CD4-positive, alpha-beta T cell treated with Interleukin-15 for 4 hours (primary cell): ENCODE data around the gene NCOR1.
"Not testable (repeated sequence)": the region's sequence is repeated elsewhere in the genome, so short reads cannot be mapped to it uniquely, and the experiment has no call there.

Experiments
- DNase-seq: peaks from one replicate; pipeline ENCODE4 v3.0.0-alpha.2; 2020; ENCODE audit warnings: low spot score

Gene NCOR1

DNA sequence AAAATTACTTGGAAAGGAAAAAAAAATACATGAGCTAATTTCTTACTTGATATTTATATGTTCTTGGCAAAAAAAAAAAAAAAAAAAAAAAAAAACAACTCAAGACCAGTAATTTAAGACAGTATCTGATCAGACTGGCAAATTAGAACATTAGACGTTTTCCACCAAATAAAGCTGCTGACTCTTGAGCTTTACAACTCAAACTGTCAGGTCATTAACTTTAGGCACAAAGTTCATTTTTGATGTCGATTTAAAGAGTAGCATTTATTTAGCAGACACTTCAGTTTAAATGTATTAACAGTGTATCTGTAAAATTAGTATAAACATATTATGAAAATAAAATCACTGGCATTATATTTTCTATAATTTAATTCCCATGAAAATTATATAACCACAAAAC lies 66.7 kb downstream of the NCOR1 start:
- no peak for DNase-seq

DNA sequence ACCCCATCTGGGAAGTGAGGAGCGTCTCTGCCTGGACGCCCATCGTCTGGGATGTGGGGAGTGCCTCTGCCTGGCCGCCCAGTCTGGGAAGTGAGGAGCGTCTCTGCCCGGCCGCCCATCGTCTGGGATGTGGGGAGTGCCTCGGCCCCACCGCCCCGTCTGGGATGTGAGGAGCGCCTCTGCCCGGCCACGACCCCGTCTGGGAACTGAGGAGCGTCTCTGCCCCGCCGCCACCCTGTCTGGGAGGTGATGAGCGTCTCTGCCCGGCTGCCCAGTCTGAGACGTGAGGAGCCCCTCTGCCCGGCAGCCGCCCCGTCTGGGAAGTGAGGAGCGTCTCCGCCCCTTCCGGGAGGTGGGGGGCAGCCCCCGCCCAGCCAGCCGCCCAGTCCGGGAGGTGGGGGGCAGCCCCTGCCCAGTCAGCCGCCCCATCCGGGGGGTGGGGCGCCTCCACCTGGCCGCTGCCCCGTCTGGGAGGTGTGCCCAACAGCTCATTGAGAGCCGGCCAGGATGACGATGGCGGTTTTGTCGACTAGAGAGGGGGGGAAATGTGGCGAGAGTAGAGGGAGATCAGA lies 69.9 kb downstream of the NCOR1 start:
- DNase-seq: not testable (repeated sequence)

GRCh38 chr17:16141685-16142084 lies 73.6 kb downstream of the NCOR1 start:
- no peak for DNase-seq

DNA sequence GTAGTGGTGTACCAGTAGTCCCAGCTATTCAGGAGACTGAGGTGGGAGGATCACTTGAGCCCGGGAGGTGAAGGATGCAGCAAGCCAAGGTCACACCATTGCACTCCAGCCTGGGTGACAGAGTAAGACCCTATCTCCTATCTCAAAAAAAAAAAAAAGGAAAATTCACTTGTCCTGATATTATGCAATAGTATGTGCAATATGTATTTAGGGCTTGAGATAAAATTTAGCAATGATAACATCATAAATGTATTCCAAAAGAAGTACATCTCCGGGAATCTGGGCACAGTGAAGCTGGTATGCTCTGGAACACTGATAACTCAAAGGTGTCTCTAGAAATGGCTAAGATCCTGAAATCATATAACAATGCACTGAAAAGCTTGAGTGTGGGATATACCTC lies 74.5 kb downstream of the NCOR1 start:
- DNase-seq: no peak

DNA sequence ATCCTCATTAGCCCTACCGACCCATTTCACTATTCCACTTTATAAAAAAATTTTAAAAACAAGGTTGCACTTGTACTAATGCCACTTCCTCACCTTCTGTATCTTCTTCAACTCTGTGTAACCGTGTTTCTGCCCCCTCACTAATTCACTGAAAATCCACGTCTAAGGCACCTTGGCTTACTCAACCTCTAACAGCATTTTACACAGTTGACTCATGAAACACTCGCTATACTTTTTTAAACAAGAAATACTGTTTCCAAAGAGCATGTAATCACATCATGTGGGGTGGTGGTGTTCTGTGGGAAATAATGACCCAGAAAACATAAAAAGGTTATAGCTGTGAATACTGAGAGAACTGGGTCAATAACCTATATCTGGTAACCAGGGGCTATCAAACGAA lies 79.9 kb downstream of the NCOR1 start:
- DNase-seq: no peak

DNA sequence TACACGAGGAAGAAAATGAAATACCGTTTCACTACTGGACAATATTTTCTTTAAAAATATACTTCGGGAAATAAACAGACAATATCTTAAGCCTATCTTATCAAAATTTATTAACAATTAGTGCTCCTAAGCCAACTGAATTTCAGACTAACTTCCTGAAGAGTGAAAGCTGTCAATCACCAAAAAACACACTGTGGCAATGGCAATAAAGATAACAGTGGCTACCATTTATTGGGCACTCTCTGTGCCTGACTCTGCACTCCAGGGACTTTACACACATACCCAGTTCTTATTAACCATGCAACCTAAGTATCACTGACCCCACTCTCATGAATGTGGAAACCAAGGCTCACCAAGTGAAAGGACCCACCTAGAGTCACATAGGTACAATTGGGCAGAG lies 83.7 kb downstream of the NCOR1 start:
- no peak for DNase-seq

GRCh38 chr17:16129441-16130205 lies 85.7 kb downstream of the NCOR1 start:
- DNase-seq: no peak

- DNase-seq: no peak
These were observed 91.8 kb downstream of the NCOR1 start for GRCh38 chr17:16123531-16123930.

DNA sequence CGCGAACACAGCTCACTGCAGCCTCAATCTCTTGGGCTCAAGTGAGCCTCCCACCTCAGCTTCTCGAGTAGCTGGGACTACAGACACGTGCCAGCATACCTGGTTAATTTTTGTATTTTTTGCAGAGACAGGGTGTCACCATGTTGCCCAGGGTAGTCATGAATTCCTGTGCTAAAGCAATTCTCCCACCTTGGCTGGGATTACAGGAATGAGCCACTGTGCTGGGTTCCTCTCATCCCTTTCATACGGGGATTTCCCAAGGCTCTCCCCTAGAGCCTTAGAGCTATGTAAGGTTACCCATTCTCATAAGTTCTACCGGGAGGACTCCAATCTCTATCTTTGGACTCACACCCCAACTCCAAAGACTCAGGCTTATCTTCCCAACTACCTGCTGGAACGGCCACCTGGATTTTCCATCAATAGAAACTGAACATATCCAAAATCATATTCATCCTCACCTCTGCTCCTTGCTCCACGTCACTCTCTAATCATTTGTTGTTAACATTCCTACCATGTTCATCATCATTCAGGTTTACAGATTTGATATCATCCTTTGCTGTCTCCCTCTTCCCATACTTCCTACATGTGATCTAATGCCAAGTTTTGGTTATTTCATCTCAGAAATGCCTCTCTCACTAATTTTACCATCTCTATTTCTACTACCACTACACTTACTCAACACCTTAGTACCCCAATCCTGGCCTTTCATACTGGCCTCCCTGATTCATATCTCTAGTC lies 92.5 kb downstream of the NCOR1 start:
- DNase-seq: no peak

DNA sequence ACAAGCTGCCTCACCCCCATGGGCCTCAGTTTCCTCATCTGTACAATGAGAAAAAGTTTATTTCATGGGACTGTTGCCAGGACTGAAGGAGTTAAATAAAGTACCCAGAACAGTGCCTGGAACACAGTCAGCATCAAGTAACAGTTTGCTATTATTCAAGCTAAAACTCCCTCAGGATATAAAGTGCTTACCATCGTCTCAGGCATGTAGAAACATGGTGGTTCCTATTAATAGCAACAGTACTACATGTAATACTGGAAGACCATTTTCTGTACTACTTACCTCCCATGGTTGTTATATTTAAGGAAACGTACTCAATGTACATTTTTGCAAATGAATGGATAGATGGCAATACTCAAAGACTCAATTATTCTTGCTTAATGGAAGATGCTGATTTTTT lies 93.4 kb downstream of the NCOR1 start:
- DNase-seq: no peak

DNA sequence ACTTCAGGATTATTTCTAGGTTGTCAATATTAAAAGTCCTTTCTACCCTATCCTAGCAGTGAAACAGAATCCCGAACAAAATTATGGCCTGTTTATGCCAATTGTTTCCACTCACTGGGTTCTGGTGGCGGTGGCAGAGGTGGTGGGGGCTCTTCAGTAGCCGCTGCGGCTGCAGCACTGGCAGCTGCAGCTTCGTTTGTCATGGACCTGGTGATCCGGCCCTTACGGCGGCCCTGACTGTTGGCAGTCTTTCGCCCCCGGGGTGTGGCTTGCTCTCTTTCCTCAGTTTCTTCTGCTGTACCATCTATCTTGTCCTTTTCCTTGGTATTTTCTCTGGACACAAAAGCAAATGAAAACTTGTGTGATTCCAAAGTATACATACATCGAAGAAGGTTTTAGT lies 94.4 kb downstream of the NCOR1 start:
- no peak for DNase-seq

DNA sequence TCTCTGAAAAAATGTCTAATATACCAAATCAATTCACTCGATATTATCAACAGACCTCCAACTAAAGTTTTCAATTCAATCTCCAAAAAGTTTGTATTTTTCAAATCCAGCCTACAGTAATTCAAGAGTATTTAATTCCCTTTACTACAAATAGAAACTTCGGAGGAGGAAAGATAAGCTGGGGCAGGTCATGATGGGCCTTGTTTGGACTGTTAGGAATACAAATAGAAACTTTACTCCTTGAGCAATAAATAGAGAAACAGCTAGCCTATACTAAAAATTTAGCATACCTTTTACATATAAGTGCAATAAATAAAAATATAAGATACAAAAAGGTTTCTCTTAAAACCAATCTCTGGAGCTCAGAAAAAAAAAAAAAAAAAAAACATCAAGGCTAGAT lies 98.2 kb downstream of the NCOR1 start:
- DNase-seq: no peak

DNA sequence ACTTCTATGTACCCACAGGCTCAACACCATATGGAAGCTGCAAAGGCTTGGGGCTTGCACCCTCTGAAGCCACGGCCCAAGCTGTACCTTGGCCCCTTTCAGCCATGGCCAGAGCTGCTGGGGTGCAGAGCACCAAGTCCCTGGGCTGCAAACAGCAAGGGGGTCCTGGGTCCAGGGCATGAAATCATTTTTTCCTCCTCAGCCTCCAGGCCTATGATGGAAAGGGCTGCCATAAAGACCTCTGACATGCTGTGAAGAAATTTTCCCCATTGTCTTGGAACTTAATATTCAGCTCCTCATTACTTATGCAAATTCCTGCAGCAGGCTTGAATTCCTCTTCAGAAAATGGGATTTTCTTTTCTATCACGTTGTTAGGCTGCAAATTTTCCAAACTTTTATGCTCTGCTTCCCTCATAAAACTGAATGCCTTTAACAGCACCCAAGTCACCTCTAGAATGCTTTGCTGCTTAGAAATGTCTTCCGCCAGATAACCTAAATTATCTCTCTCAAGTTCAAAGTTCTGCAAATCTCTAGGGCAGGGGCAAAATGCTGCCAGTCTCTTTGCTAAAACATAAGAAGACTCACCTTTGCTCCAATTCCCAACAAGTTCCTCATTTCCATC lies 100.1 kb downstream of the NCOR1 start:
- not testable (repeated sequence) for DNase-seq

- no peak for DNase-seq
These were observed 106.5 kb downstream of the NCOR1 start for GRCh38 chr17:16108871-16109270.

DNA sequence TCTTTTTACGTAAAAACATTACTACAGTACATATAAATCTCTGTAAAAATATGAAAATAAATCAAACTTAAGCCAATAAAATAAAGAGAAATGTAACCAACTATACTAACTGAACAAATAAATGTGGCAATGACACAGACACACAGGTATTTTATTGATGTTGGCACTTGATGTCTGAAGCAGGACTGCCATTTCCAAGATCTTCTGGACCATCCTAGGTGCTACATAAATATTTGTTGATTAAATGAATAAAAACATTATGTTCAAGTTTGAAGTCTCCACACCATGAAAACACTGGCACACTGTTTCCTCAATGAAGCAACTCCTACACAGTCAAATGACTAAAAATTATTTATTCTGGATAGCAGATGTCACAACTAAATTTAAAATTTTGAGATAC lies 106.9 kb downstream of the NCOR1 start:
- DNase-seq: no peak

GRCh38 chr17:16107165-16107770 lies 108.1 kb downstream of the NCOR1 start:
- no peak for DNase-seq

GRCh38 chr17:16106161-16106891 lies 109.0 kb downstream of the NCOR1 start:
- DNase-seq: no peak

DNA sequence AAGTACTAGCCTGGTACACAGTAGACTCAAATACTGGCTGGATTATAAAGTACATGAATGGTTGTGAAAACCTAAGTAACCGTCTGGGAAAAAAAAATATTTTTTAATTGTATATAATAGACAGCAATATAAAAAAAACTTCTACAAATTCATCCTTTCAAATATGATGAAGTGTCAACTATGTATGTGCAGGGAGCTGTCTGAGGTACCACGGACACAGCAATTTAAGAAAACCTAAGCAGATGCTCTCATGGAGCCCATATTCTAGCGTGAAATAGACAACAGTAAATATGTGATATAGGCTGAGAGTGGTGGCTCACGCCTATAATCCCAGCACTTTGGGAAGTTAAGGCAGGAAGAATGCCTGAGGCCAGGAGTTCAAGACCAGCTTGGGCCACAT lies 111.1 kb downstream of the NCOR1 start:
- no peak for DNase-seq

- DNase-seq: no peak
These were observed 113.9 kb downstream of the NCOR1 start for GRCh38 chr17:16101440-16101839.

DNA sequence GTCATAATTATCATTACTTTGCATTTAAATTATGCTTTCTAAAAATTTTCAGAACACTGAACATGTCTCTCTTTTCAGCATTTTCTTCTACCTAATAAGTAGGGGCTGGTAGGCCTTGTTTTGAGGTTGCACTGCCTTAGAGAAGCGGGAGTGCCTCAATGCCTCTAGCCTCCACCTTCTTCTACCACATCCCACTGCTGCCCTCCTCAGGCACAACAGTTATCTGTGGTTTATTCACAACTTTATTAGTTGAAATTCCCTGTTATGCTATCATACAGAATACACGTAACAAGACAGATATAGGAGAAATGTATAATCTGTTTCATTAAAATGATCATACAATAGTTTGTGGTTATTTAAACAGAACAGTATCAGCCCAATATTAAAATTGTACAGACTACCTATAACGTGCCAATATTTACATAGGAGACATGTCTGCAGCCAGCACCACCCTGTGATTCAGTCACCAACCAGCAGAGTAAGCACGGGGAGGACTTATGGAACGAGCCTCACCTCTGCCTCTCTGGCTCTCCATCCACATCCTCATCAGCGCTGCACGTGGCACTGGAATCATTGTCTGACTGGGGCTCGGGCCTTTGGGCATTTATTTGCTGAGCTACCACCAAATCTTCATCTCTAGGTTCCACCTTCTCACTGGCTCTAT lies 114.5 kb downstream of the NCOR1 start:
- DNase-seq: no peak

DNA sequence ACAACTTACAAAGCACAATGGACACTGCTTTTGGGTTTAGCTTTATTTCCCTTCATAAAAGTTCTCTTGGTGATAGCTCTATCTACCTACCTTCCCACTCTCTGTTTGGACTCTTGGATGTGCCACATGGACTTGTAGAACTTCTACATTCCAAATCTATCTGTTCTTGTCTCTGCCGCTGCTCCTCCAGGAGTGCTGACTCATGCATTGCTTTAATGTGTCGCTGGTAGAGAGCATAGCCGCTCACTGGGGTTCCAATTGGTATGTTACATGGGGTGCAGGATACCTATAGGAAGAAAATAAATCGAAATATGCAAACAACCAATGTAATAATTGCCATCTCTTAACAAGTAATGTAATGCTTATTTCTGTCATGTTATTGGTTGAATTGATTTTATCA lies 123.6 kb downstream of the NCOR1 start:
- no peak for DNase-seq
